Dermis microvascular lymphatic vessel endothelial cell (primary cell): ENCODE data around the gene FAM53A. TPM values are rescaled to one million over a fixed set of nuclear protein-coding genes. Genes with fewer than 3 reads are reported as not detected.

Source experiments
- DNase-seq, 2 donors: peaks; one replicate each; pipeline versions ENCODE4 v3.0.0 to v3.0.0-alpha.2; 2010; ENCODE audit warnings: low read depth in 2 of 2
- total RNA-seq: library from RNA; depleted of rRNA; stranded (reverse); fragments of >200 nt; gene quantifications from 2 replicates; pipeline ENCODE4 v1.2.1, GENCODE V29; 2014

FAM53A gene
- total RNA-seq, 1 donor from 2014 or later: 0.26 TPM

DNA sequence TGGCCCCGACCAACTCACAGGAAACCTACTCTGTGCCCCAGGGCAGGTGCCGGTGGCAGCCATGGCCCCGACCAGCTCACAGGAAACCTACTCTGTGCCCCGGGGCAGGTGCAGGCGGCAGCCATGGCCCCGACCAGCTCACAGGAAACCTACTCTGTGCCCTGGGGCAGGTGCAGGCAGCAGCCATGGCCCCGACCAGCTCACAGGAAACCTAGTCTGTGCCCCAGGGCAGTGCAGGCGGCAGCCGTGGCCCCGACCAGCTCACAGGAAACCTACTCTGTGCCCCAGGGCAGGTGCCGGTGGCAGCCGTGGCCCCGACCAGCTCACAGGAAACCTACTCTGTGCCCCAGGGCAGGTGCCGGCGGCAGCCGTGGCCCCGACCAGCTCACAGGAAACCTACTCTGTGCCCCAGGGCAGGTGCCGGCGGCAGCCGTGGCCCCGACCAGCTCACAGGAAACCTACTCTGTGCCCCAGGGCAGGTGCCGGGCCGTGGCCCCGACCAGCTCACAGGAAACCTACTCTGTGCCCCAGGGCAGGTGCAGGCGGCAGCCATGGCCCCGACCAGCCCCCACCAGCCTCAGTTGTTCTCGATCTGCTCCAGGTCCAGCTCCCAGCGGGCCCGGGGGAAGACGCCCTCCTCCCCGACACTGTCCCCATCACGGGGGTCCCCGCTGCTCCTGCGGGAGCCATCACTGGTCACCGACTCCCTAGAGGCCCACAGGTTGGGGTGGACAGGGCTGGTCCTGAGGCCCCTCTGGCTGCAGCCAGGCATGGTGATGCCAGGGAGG lies 43.2 kb downstream of the FAM53A start:
- DNase-seq: peak; percentile 15 to 39

DNA sequence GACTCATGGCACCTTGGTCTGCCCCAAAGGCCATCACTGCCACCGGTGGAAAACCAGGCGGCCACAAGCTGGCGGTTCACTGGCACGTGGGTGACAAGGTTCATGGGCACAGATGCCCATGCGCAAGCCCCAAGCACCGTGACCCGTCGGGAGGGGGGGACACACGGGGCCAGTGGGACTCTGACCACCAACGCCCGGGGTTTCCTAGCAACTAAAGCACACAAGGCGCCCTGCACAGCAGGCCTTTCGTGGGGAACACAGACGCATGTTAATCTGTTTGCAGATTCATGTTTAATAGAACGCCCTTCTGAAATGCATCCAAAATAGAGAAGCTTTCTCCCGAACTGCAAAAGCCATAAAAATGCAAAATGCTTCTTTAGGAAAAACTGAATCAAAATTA lies 43.9 kb downstream of the FAM53A start:
- no peak for DNase-seq

DNA sequence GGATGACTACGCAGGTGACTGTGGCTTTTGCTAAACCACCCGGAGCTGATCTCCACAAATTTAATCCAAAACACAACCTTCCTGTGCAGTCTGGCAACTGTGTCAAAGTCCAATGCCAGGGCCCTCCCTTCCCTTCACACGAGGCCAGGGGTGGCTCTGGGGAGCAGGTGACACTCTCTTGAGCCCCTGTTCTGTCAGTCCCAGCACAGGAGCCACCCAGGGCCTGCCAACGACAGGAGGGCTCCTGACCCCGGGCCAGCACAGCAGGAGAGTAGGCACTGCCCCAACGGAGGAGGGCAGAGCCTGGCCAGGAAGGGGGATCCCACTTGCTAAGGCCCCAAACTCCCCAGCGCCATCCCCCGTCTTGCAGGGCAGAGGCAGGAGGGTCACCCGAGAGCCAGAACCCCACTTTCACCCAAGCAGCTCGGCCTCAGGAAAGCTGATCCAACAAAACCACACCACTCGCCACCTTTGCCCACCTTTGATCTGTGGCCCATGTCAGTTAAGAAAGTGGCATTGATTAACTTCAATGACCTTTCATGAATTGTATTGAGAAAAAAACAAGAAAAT lies 44.7 kb downstream of the FAM53A start:
- no peak for DNase-seq

DNA sequence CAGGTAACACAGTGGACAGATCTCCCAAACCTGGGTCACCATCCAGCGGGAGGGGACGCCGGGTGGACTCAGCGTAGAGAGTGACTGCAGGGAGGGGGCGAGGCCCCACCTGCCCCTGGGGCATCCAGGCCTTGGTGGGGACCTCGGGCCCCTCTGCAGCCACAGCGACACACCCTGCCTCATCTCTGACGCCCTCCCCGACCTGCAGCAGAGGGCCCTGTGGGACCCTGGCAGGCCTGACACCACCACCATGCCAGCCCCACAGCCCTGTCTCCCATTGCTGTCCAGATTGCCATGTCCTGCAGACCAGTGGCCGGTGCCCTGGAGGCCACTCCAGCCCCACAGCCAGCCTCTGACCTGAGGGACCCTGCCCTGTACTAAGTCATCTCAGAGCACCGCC lies 45.2 kb downstream of the FAM53A start:
- no peak for DNase-seq

DNA sequence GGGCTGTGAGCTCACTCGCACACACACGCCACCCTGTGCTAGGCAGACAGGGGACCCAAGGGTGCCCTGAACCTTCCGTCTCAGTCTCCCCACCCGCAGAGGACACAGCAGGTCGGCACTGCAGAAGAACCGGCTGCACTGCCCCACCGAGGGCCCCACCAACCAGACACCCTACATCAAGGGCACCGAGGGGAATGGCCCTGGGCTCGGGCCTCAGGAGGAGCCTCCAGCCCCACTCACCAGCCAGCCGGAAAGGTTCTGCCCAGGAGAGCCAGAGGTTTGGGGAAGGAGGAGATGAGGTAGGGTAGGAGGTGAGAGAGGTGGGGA lies 45.9 kb downstream of the FAM53A start:
- DNase-seq: no peak

DNA sequence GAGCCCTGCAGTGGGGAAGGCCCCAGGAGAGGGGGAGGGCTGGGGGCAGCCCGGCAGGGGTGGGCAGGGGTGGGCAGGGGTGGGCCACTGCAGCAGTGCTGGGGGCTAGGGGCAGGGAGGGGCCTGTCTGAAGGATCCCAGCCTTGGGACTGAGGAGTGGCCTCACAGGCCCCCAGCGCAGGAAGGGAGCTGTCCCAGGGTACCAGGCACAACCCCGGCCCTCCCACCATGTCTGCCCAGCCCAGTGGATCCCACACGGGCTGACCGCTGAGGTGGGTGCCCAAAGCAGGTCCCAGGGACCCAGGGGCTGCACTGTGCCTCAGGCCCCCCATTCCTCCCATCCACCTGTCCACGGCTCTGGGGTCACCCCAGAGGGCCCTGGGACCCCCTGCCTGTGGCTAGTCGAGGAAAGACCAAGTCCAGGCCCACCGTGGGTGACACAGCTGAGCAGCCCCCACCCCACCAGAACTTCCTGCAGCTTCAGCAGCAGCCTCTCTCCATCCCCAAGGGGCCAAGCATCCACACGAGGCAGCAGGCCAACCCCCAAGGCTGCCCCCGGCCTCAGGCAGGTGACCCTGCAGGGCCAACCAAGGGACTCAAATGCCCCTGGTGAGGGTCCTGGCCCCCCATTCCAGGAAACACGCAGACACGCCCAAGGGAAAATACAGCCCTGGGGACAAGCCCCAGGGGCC lies 46.4 kb downstream of the FAM53A start:
- no peak for DNase-seq

DNA sequence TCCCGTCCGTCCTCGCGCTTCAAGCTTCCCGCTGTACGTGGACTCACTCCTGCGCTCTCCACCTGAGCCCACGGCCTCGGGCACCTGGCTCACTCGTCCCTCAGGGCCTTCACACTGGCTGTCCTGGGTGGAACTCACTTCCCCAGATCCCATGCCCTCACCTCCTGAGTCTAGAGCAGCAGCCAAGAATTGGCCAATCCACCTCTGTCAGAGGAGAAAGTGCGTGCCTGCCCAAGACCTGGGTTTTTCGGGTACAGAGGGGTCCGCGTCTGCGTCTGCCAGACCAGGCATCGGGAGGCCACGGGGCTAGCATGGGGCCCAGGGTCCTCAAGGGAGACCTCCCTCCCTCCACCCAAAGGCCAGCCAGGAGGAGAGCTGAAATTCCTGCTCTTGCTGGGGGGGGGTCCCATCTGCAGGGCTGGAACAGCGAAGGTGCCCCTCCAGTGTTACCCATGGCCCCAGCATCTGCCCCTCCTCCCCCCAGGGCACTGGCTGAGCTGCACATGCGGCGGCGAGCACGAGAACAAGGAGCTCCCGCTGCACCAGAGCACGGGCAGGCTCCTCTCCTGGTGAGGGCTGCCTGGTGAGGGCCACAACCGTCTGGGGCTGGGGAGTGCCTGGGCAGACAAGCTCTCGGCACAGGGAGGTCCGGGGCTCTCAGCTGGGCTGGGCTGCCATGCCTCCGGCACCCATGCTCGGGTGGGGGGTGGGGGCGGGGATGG lies 47.5 kb downstream of the FAM53A start:
- DNase-seq: no peak

DNA sequence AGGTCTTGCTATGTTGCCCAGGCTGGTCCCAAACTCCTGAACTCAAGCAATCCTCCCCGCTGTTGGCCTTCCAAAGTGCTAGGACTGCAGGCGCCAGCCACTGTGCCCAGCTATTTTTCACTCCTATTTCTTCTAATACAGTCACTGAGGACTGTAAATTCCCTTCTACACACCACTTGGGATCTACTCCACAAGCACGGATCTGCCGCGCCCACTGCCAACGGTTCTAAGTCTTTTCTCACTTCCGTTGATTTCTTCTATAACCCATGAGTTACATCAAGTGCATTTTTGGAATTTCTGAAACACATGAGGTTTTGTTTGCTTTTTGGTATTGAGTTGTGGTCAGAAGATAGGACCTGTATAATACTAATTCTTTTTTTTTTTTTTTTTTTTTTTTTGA lies 48.6 kb downstream of the FAM53A start:
- DNase-seq: no peak

DNA sequence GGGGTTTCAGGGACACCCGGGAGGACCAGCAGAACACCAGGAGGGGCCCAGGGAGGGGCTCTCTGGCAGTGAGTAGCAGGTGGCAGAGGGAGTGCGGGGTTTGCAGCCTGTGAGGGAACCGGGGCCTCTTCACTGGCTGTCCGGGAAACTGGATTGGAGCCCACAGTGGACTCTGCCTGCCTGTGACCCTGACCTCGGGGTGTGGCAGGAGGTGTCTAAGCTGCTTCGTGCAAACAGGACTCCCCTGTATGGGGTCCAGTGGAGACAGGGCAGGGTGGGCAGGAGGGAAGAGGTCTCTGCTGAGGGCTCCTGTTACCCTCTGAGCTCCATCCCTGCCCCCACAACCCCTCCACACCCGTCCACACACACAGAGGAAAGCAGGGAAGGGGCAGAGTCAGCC lies 50.1 kb downstream of the FAM53A start:
- no peak for DNase-seq

DNA sequence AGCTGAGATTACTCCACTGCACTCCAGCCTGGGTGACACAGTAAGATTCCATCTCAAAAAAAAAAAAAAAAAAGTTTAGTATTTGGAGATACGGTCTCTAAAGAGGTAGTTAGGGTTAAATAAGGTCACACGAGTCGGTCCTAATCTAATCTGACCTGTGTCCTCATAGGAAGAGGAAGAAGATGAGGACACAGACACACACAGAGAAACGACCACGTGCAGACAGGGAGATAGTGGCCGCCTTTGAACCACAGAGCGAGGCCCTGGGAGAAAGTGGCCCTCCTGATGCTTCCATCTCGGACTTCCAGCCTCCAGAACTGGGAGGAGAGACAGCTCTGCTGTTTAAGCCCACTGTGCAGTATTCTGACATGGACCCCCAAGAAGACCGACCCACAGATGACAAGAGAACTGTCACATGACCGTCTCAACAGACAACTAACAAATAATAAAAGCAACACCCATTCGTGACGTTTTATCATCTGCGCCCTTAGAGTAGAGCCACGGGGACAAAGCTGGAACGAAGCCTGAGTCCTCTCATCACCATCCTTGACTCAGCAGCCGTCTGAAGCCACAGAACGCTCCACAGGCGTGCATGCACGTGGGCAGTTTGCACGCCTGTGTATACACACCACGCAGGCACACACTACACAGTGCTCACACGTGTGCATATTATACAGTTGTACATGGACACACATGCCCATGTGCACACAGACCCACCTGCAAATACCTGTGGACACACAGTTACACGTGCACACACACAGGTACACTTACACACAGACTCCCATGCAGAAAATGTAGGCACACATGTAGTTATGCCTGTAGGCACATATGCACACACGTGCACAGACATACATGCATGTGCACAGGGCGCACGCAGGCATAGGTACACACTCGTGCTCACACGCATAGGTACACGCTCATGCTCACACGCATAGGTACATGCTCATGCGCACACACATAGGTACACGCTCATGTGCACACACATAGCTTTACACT lies 51.7 kb downstream of the FAM53A start:
- no peak for DNase-seq

DNA sequence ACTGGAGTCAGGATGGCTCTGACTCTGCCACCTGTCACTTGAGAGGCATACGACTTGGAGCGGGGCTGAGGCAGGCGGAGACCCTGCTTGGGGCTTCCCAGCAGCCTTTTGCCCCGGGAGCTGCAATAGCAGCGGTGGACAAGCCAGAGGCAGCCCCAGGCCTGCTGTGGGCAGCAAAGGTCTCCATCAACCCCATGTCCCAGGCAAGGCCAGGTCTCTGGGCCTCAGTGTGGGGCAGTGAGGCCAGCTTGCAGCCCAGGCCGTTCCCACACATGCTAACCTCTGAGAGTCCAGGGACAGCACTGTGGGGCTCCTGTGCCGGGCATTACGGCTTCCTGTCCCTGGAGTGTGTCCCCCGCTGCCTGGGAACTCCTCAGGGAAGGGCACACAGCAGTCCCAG lies 53.0 kb downstream of the FAM53A start:
- DNase-seq: no peak

DNA sequence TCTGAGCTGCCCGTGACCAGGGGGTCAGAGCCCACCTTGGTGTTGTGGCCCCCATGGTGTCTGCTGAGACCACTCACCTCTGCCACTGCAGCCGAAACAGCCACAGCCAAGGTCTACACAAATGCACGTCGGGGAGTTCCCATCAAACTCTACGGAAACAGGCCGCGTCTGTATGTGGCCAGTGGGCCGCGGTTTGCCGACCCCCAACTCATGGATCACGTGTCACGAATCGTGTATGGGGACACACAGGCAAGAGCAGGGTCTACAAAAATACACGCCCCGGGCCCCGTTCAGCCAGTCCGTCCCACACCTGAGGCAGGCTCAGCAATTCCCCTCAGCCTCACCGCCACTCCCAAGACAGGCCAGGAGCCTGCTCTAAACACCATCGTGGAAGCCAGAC lies 53.8 kb downstream of the FAM53A start:
- DNase-seq: no peak

DNA sequence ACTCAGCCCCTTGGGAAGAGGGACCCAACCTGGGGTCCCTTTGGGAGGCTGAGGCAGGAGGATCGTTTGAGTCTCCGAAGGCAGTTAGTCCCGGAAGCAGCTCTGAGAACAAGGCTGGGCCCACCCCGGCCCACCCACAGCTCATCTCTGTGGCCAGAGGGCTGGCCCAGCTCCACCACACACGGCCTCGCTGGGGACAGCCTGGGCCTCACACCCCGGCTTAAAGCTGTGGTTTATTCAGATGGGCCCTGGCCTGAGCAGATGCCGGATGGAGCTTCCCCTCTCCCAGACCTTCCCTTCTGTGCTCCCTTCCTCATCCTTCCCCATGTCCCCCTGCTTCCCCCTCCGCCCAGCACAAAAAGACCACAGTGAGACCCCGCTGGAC lies 54.4 kb downstream of the FAM53A start:
- no peak for DNase-seq

DNA sequence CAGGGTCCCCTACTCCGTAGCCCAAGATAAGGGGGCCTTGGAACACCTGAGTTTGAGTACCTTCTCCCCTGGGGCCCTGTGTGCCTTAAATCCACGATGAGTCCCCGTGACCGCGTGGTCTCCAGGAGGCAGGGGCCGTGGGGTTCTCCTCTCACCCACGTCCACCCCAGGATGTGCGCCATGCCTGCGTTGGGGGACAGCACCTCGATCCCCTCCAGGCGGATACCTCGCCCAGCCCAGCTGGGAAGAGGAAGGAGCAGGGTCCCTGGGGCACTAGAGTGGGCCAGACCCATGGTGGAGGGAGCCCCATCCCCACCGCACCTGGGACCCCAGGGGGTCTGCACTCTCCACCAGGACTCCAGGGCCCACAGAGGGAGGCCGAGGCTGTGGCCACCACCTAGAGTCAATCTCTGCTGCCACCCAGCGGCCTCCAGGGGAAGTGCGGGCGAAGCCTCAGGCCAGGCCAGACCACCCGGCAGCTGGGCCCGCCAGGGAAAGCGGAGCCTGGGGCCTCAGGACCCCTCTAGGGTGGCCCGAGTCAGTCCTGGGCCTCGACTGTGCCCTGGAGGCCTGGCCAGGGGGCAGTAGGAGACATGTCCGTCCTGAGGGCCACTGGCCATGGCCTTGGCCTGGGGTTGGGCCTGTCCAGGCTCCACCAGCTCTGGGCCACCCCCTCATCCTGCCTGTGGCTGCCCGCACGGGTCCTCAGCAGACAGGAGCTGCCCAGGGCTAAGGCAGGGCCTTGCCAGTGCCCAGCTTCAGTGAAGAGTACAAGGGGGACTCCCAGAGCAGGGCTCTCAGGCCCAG lies 55.0 kb downstream of the FAM53A start:
- peak in 1 of 2 donors; percentile 25 for DNase-seq

DNA sequence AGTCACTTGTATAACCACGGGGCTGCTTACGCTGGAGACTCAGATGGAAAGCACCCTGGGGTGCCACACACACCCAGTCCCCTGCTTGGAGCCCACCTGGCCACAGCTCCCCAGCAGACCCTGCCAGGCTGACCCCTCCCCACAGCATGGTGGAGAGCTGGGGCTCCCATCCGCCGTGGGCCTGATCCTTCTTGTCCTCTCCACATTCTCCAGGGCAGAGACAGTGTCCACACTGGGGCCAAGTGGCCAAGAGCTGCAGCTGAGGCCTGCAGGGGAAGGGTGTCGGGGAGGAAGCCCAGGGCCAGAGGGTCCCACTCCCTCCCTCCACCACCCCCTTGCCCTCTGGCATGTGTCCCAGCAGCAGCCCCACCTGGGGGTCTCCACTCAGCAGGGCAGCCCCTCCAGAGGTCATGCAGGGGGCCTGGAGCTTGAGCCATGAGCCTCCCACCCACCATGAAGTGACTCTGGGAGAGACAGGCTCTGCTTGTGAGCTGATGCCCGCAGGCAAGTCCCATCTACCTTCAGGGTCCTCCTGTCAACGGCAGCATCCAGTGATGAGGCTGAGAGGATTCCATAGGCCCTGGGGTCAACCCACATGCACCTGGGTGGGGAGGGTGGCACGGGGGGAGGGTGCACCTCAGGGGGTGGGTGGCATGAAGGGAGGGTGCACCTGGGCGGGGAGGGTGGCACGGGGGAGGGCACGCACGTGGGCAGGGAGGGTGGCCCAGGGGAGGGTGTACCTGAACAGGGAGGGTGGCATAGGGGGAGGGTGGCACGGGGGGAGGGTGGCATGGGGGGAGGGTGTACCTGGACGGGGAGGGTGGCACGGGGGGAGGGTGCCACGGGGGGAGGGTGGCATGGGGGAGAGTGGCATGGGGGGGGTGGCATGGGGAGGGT lies 56.4 kb downstream of the FAM53A start:
- no peak for DNase-seq

DNA sequence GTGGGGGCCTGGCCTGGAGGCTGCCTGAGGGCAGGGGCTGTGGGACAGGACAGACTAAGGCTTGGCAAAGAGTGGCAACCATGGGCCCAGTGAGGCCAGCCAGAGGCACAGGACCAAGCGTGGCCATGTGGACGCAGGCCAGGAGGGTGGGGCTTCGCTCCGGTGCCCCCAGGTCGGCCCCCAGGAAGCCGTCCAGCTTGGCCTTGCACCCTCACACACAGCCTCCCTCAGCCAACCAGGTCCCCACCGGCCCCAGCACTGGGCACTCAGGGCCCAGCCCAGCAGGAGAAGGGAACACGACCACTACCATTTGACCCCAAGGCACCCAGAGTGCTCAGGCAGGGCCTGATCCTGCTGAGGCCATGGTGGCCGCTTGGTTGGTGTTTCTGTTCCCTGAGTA lies 57.2 kb downstream of the FAM53A start:
- no peak for DNase-seq

DNA sequence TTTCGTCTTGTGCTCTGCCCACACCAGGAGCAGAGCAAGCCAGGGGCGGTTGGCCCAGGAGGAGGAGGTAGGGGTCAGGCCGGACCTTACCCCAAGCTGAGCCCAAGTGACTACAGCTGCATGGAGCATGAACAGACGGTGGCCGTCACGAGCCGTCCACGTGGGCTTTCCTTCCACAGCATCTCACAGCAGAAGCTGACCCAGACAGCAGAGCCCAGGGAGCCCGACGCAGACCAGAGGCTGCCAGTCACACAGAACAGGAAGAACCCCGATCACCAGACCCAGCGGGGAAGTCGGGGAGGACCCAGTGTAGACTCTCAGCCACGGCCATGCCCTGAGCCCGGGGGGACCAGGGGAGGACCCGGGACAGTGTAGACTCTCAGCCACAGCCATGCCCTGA lies 58.0 kb downstream of the FAM53A start:
- no peak for DNase-seq

DNA sequence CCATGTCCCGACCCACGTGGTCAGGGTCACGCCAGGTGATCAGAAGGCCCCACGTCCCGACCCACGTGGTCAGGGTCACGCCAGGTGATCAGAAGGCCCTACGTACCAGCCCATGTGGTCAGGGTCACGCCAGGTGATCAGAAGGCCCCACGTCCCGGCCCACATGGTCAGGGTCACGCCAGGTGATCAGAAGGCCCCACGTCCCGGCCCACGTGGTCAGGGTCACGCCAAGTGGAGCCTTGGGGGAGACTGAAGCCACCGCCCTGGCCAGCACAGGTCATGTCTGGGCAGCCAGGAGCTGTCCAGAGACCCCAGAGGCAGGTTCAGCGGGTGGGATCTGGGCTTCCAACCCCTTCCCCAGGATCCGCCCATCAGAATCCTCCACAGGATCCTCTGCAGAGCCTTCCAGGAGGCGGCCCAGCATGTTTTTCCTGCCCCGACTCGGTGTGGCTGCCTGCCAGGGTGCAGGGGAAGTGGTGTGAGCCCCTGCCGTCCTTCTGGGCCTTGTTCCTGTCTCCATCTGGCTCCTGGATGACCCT lies 58.4 kb downstream of the FAM53A start:
- DNase-seq: no peak

DNA sequence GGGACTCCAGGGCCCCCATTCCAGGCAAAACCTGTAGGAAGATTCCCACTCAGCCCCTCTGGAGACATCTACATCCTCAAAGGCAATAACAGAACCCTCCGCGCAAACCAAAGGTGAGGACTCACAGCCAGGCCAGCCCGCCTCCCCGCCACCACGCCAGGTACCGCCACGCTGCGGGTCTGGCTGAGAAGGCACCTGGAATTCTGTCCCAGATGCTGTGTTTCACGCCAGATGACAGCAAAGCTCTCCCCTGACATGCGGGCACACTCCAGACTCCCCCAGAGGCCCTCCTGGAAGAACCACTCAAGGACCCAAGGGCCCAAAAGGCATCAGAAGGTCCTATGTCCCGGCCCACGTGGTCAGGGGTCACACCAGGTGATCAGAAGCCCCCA lies 59.6 kb downstream of the FAM53A start:
- DNase-seq: no peak
